ENCODE measurements around the gene GINS2.

GRCh38 chr16:85648805-85649204 is 39.9 kb downstream of the GINS2 start:
- TF ChIP-seq CTCF (conservative IDR thresholded peaks at IDR 0.05 in 1 of 2, IDR thresholded peaks at IDR 0.05 in 1 of 2; ENCODE audit: low read depth in 1 of 2, low read length in 2 of 2) (no peak), EZH2 (IDR thresholded peaks at IDR 0.05; ENCODE audit: low read length, missing control alignments) (no peak)

All from fibroblast of lung (primary cell).